Activated naive CD8-positive, alpha-beta T cell (primary cell): ENCODE results near the gene PTCHD1.

Experiments
- H3K27ac Mint-ChIP-seq: one replicate; pipeline ENCODE4 v1.8.0; 2021; ENCODE audit warnings: mixed read lengths
- H3K27me3 Mint-ChIP-seq: one replicate; pipeline ENCODE4 v1.8.0; 2021; ENCODE audit warnings: mixed read lengths
- H3K36me3 Mint-ChIP-seq: one replicate; pipeline ENCODE4 v1.8.0; 2021; ENCODE audit warnings: mixed read lengths
- H3K4me1 Mint-ChIP-seq: one replicate; pipeline ENCODE4 v1.8.0; 2021; ENCODE audit warnings: low read depth, mixed read lengths
- H3K4me3 Mint-ChIP-seq: one replicate; pipeline ENCODE4 v1.8.0; 2021; ENCODE audit warnings: mild to moderate bottlenecking, mixed read lengths
- H3K9me3 Mint-ChIP-seq: one replicate; pipeline ENCODE4 v1.8.0; 2021; ENCODE audit warnings: low read depth, mixed read lengths

PTCHD1 gene

DNA sequence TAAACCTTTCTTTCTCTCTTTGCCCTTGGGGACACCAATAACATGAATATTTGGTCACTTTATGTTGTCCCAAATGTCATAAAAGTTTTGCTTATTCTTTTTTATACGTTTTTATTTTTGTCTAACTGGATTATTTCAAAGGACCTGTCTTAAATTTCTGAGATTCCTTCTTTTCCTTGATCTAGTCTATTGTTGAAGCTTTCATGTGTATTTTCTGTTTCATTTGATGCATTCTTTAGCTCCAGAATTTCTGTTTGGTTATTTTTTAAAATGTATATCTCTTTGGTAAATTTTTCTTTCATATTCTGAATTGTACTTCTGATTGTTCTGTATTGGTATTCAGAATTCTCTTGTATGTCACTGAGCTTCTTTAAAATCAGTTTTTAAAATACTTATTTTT is 88.3 kb downstream of the PTCHD1 start:
- peaks cover 9% of the 10 kb centered on the region for H3K9me3 Mint-ChIP-seq
- no peaks in the 10 kb centered on the region for H3K36me3 Mint-ChIP-seq
- H3K4me3 Mint-ChIP-seq, result no peak overlapping the region
- no peaks in the 10 kb centered on the region for H3K4me1 Mint-ChIP-seq
- H3K27ac Mint-ChIP-seq, result no peak overlapping the region
- no peaks in the 10 kb centered on the region for H3K27me3 Mint-ChIP-seq

DNA sequence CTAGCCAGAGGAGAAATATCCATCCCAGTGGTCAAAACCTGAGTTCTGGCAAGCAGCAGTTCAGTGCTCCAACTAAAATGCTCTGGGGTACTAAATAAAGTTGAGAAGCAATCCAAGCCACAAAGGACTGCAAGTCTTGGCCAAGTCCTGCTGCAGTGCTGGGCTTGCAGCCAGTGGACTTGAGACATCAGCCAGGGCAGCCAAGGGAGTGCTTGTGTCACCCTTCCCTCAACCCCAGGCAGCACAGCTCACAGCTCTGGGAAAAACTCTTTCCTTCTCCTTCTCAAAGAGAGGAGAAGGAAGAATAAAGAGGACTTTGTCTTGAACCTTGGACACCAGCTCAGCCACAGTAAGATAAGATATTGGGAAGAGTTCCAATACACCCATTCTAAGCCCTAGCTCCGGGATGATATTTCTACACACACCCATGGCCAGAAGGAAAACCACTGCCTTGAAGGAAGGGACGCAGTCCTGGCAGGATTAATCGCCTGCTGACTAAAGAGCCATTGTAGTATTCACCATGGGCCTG is 99.8 kb downstream of the PTCHD1 start:
- Mint-ChIP-seq H3K9me3 (no peaks in the 10 kb centered on the region), H3K4me1 (no peaks in the 10 kb centered on the region), H3K36me3 (peaks cover 2% of the 10 kb centered on the region), H3K4me3 (no peak overlapping the region), H3K27ac (no peak overlapping the region), H3K27me3 (no peaks in the 10 kb centered on the region)

DNA sequence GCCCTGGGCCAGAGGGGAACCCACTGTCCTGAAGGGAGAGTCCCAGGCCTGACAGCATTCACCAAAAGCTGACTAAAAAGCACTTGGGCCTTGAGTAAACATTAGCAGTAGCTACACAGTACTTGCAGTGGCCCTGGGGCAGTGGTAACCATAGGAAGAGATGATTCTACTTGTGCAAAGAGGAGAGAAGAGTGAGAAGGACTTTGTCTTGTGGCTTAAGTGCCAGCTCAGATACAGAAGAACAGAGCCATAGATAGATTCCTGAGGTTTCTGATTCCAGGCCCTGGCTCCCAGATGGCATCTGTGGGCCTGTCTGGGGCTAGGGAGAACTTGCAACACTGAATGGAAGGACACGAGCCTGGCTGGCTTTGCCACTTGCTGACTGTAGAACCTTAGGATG is 100.5 kb downstream of the PTCHD1 start:
- no peaks in the 10 kb centered on the region for H3K36me3 Mint-ChIP-seq
- H3K9me3 Mint-ChIP-seq, result no peaks in the 10 kb centered on the region
- H3K27ac Mint-ChIP-seq, result no peak overlapping the region
- H3K4me1 Mint-ChIP-seq, result no peaks in the 10 kb centered on the region
- no peaks in the 10 kb centered on the region for H3K27me3 Mint-ChIP-seq
- no peak overlapping the region for H3K4me3 Mint-ChIP-seq

DNA sequence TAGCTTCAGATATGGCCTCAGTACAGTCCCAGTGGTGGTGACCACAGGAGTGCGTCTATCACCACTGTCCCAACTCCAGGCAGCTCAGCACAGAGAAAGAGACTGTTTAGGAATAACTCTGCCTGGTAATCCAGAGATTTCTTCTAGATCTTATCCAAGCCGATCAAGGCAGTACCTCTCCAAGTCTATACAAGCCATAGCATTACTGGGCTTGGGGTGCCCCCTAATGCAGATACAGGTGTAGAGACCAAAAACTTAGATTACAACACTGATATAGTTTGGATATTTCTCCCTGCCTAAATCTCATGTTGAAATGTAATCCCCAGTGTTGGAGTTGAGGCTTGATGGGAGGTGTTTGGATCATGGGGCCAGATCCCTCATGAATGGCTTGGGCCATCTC is 100.9 kb downstream of the PTCHD1 start:
- Mint-ChIP-seq H3K27ac (no peak overlapping the region), H3K4me3 (no peak overlapping the region), H3K27me3 (no peaks in the 10 kb centered on the region), H3K4me1 (no peaks in the 10 kb centered on the region), H3K36me3 (no peaks in the 10 kb centered on the region), H3K9me3 (no peaks in the 10 kb centered on the region)

DNA sequence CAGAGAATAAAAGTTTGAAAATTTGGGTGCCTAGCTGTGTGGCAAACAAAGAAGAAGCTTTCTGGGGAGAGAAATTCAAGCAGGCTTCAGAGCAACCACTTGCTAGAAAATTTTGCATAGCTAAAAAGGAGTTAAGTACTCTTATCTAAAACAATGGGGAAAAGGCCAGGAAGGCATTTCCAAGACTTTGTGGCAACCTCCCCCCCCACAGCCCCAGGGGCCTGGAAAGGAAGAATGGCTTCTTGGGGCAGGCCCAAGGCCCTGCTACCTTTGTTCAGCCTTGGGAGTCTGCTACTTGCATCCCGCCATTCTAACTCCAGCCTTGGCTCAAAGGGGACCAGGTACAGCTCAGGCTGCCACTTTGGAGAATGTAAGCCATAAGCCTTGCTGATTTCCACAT is 102.2 kb downstream of the PTCHD1 start:
- no peak overlapping the region for H3K4me3 Mint-ChIP-seq
- H3K27ac Mint-ChIP-seq, result no peak overlapping the region
- no peaks in the 10 kb centered on the region for H3K27me3 Mint-ChIP-seq
- no peaks in the 10 kb centered on the region for H3K4me1 Mint-ChIP-seq
- H3K36me3 Mint-ChIP-seq, result no peaks in the 10 kb centered on the region
- H3K9me3 Mint-ChIP-seq, result no peaks in the 10 kb centered on the region

DNA sequence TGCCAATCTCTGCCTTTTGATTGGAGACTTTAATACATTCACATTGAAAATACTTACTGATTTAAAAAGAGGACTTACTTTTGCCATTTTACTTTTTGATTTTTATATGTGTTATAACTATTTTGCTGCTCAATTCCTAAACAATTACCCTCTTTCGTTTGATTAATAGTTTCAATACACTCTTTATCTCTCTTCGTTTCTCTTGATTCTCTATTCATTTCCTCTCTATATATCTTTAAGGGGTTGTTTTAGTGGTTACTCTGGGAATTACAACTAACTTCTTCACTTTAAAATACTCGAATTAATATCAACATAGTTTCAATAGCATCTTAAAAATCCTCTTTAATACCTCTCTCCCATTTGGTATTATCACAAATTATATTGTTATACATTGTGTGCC is 116.6 kb downstream of the PTCHD1 start:
- Mint-ChIP-seq H3K27me3 (no peaks in the 10 kb centered on the region), H3K27ac (no peak overlapping the region), H3K9me3 (no peaks in the 10 kb centered on the region), H3K4me1 (no peaks in the 10 kb centered on the region), H3K36me3 (no peaks in the 10 kb centered on the region), H3K4me3 (no peak overlapping the region)
